SU-DHL-6 (cell line): ENCODE results near the gene PRSS2.

ENCODE experiments used
- CTCF ChIP-seq: fragments of 200-600 bp; sonication (generic); IDR thresholded peaks from one replicate; pipeline ENCODE4 v1.5.1; 2017; ENCODE audit warnings: antibody characterized with exemption, mild to moderate bottlenecking, low read length, moderate library complexity; ENCODE audit not compliant: insufficient read depth, poor library complexity, severe bottlenecking
- EZH2phosphoT487 ChIP-seq: fragments of 200-600 bp; sonication (generic), shearing (Covaris generic); conservative IDR thresholded peaks from 2 replicates; pipeline ENCODE4 v1.6.1; 2018; ENCODE audit warnings: mild to moderate bottlenecking, antibody characterized with exemption, low read length, moderate library complexity, mixed read lengths

- TF ChIP-seq CTCF (no peak), EZH2phosphoT487 (no peak)
Measured at GRCh38 chr7:142787034-142787768, 16.4 kb downstream of the PRSS2 start.
